ENCODE results near the gene SNRPA1.

Gene SNRPA1

DNA sequence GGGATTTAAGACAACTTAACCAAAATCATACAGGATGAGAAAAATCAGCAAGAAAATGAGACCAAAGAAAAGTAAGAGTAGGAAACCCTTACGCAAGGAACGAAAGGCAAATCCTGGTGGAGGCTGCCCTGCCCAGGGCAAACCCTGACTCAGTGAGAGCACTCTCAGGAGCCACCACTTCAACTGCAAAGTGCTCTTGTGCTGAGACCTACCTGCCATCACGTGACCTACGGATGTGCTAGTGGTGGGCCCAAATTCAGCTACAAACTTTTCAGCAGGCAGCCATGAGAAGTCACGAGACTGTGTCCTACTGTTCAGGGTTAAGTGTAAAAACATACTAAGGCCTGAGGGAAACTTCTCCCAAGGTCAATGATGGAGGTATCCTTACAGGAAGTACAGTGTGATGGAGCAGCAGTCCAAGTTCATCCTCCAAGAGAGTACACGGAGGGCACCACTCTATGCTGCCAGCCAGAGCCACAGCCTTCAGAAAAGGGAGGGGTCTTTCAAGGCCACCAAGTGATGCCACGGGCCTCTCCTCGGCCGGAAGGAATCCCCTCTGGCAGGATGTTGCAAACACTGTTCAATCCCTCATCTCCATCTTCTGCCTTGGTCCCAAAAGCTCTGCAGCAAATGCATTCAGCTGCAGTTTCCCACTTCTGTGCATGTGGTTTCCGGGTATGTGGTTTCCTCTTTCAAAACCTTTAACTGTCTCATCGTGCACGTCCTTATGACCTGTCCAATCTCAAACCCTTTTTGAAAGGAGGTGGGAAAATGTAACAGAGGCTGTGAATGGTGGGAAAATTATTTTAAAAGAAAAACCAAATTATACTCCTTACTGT is 52.7 kb downstream of the SNRPA1 start:
- TF ChIP-seq POLR2A (IDR thresholded peaks at IDR 0.05; ENCODE audit: low read depth, low read length): no peak
- DNase-seq (ENCODE audit: insufficient read length, low spot score) (no peak), FAIRE-seq (no peak)

DNA sequence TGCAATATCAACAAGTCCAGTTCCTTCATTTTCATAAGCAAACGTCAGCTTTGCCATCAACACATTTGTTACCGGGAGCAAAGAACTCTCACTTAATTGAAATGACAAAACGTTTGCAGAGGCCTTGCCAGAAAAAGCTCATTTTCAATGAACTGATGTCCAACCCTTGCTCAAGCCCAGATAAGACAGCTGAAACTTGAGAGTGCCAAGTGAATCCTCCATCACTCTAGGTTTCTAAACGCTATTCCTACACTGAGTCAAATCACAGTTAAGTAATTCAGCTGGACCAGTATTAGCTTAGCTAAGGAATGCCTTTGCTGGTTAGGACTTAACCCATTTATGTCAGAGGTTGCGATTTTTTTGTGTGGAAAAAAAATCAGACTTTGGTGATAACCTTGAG is 54.7 kb downstream of the SNRPA1 start:
- FAIRE-seq (no peak), DNase-seq (ENCODE audit: insufficient read length, low spot score) (no peak)
- TF ChIP-seq POLR2A (IDR thresholded peaks at IDR 0.05; ENCODE audit: low read depth, low read length): no peak

DNA sequence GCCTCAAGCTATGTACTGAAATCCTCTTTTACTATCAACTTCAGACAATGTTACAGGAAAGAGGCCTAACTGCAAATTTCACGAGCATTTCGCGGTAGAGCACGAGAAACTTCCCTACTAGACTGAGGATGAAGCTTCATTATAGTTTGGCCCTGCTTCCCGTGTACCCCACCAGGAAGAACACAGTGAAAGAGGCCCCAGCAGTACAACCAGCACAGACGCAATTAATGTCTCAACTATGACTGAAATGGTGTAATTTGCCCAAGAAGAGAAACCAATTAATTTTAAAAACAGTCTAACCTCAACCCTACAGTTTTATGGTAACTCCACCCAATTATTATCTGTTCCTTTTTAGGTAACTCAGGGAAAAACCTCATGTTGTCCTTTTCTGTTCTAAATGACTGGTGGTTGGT is 55.3 kb downstream of the SNRPA1 start:
- DNase-seq (ENCODE audit: insufficient read length, low spot score) (no peak), FAIRE-seq (no peak)
- no peak for TF ChIP-seq POLR2A (IDR thresholded peaks at IDR 0.05; ENCODE audit: low read depth, low read length)

DNA sequence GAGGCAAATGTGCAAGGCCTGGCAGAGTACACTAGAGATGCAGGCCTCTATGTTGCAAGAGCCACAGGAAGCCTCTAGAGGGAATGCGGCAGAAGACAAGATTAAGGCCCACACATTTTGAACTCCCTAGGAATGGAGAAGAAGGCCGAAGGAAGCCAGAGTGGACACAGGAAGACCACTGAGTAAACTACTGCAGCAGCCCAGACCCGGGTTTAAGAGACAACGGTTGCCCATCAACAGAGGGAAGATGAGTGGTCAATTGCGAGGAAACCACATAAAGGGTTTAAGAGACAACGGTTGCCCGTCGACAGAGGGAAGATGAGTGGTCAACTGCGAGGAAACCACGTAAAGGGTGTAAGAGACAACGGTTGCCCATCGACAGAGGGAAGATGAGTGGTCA is 57.8 kb downstream of the SNRPA1 start:
- TF ChIP-seq POLR2A (IDR thresholded peaks at IDR 0.05; ENCODE audit: low read depth, low read length): no peak
- FAIRE-seq: no peak

DNA sequence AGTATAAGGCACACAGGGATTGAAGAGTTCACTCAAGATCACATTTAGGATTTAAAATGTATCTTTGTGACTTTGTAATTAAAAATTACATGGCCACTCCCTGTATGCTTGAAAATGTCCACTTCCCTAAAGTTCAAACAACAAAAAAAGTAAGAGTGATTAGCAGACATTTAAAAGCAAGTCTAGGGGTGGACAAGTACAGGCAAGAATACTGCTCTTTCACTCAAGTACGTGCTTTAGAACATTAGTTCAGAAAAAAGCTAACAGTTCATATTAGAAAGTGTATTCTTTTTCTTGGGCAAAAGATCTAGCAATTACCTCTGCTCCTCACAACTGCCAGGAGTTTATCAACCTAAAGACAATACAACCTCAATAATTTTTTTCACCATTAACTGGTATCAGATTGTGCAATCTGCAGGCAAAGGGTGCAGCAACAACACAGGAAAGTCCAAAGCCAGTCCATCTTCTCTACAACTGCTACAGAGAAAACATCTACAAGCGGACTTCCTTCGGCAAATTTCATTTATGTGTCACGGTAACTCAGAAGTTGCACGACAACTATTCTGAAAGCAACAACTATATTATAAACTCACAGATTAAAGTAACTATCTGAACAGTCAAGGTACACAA is 61.3 kb downstream of the SNRPA1 start:
- FAIRE-seq (no peak), DNase-seq (ENCODE audit: insufficient read length, low spot score) (no peak)
- no peak for TF ChIP-seq POLR2A (IDR thresholded peaks at IDR 0.05; ENCODE audit: low read depth, low read length)

More for the DNA sequence above, 57.8 kb downstream of the SNRPA1 start:
- no peak for DNase-seq (ENCODE audit: insufficient read length, low spot score)

DNA sequence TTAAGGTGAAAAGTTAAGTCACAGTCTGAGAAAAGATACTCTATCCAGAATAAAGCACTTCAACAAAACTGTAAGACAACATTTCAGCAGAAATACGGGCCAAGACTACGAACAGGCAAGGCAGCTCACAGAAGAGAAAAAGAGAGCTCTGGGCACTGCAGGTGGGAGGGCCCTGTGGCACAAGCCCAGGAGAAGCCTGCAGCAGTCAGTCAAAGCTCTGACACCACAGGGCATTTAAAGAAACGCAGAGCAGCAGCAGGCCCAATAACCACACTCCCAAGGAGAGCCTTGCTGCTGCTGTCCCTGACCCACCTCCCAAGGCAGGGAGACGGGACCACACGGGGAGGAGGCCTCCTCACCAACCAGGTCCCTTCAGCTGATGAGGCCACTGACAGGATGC is 62.4 kb downstream of the SNRPA1 start:
- no peak for TF ChIP-seq POLR2A (IDR thresholded peaks at IDR 0.05; ENCODE audit: low read depth, low read length)
- DNase-seq (ENCODE audit: insufficient read length, low spot score) (no peak), FAIRE-seq (no peak)

All from H54 (cell line).